Immature natural killer cell (primary cell): Measurements from ENCODE around the gene SPDYE2. TPM values are rescaled to one million over a fixed set of nuclear protein-coding genes. Genes with fewer than 3 reads are reported as not detected.
A peak's percentile ranks its signal among the peaks of the same experiment; 100 is the strongest.
"Not testable (repeated sequence)": the region's sequence is repeated elsewhere in the genome, so short reads cannot be mapped to it uniquely, and the experiment has no call there.

Experiments used
- DNase-seq, 3 donors: peaks; one replicate each; pipeline ENCODE4 v3.0.0; 2022; ENCODE audit warnings: mixed read lengths in 1 of 3
- H3K27ac Mint-ChIP-seq, 6 donors: one replicate each; pipeline ENCODE4 v1.8.0; 2020; ENCODE audit warnings: mixed read lengths in 6 of 6, mild to moderate bottlenecking in 5 of 6, inconsistent platforms in 4 of 6, moderate library complexity in 3 of 6
- H3K27me3 Mint-ChIP-seq, 3 donors: one replicate each; pipeline ENCODE4 v1.8.0; 2020 to 2021; ENCODE audit warnings: low read depth in 3 of 3, mild to moderate bottlenecking in 3 of 3, mixed read lengths in 3 of 3, moderate library complexity in 3 of 3, inconsistent platforms in 1 of 3
- H3K36me3 Mint-ChIP-seq, 3 donors: one replicate each; pipeline ENCODE4 v1.8.0; 2020; ENCODE audit warnings: mixed read lengths in 3 of 3, inconsistent platforms in 2 of 3, mild to moderate bottlenecking in 2 of 3
- H3K4me1 Mint-ChIP-seq, 2 donors: one replicate each; pipeline ENCODE4 v1.8.0; 2020; ENCODE audit warnings: inconsistent platforms in 2 of 2, mild to moderate bottlenecking in 2 of 2, mixed read lengths in 2 of 2, moderate library complexity in 1 of 2
- H3K4me3 Mint-ChIP-seq, 5 donors: one replicate each; pipeline ENCODE4 v1.8.0; 2020; ENCODE audit warnings: mild to moderate bottlenecking in 5 of 5, mixed read lengths in 5 of 5, inconsistent platforms in 3 of 5, moderate library complexity in 3 of 5
- H3K9me3 Mint-ChIP-seq, 6 donors: one replicate each; pipeline ENCODE4 v1.8.0; 2020; ENCODE audit warnings: mild to moderate bottlenecking in 6 of 6, mixed read lengths in 6 of 6, inconsistent platforms in 4 of 6, moderate library complexity in 3 of 6
- polyA plus RNA-seq, 3 donors: library from polyadenylated mRNA; unstranded; fragments of 300-500 nt; fragmentation: Illumina TruSeq; gene quantifications; one replicate each; pipeline ENCODE4 v1.2.3, GENCODE V29; 2021

Gene SPDYE2
- polyA plus RNA-seq, 3 donors from 2014 or later, result 0.22 to 0.86 TPM; not detected in 1

- H3K4me1 Mint-ChIP-seq, H3K9me3 Mint-ChIP-seq, H3K4me3 Mint-ChIP-seq, DNase-seq, H3K36me3 Mint-ChIP-seq, H3K27ac Mint-ChIP-seq, H3K27me3 Mint-ChIP-seq: not testable (repeated sequence)
Observed at GRCh38 chr7:102524803-102525202, 26.2 kb upstream of the SPDYE2 start.

DNA sequence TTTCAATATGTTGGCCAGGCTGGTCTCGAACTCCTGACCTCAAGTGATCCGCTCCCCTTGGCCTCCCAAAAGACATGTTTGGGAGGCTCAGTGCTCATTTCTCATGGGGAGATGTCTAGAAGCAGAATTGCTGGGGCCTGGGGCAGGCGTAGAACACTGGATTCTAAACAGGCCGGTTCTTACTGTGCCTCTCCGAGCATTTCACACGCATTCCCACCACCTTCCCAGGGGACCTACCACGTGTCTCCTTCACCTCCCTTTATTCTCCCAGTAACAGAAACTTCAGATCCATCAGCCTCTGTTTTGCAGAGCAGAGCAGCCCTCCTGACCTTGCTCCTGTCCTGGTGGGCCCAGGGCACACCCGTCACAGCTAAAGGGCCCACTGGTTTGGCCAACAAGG is 23.8 kb upstream of the SPDYE2 start:
- not testable (repeated sequence) for H3K27me3 Mint-ChIP-seq, H3K4me3 Mint-ChIP-seq, H3K36me3 Mint-ChIP-seq, H3K4me1 Mint-ChIP-seq, H3K9me3 Mint-ChIP-seq, DNase-seq, H3K27ac Mint-ChIP-seq

- not testable (repeated sequence) for H3K27me3 Mint-ChIP-seq, H3K4me1 Mint-ChIP-seq, H3K27ac Mint-ChIP-seq, H3K4me3 Mint-ChIP-seq, H3K9me3 Mint-ChIP-seq, H3K36me3 Mint-ChIP-seq, DNase-seq
Observed at GRCh38 chr7:102527822-102528793, 22.9 kb upstream of the SPDYE2 start.

DNA sequence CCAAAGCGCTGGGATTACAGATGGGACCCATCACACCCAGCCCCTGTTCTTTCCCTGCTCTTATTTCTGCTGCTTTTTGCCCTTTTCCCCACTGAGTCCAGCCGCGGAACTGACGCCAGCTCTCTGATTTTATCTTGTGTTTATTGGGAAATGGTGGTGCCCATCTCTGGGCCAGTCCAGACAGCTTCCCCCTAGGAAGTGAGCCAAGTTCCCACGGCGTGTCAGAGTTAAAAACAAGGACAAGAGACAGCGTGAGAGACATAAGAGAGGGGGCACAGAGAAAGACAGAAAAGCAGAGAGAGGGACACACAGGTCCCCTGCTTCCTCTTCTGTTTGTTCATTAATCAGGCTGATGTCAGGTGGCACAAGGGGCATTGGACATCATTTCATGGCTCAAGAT is 19.4 kb upstream of the SPDYE2 start:
- not testable (repeated sequence) for H3K27ac Mint-ChIP-seq, H3K4me1 Mint-ChIP-seq, H3K4me3 Mint-ChIP-seq, H3K27me3 Mint-ChIP-seq, H3K9me3 Mint-ChIP-seq, H3K36me3 Mint-ChIP-seq, DNase-seq

- H3K9me3 Mint-ChIP-seq, H3K4me1 Mint-ChIP-seq: not testable (repeated sequence)
Observed at GRCh38 chr7:102532127-102532526, 18.9 kb upstream of the SPDYE2 start.

DNA sequence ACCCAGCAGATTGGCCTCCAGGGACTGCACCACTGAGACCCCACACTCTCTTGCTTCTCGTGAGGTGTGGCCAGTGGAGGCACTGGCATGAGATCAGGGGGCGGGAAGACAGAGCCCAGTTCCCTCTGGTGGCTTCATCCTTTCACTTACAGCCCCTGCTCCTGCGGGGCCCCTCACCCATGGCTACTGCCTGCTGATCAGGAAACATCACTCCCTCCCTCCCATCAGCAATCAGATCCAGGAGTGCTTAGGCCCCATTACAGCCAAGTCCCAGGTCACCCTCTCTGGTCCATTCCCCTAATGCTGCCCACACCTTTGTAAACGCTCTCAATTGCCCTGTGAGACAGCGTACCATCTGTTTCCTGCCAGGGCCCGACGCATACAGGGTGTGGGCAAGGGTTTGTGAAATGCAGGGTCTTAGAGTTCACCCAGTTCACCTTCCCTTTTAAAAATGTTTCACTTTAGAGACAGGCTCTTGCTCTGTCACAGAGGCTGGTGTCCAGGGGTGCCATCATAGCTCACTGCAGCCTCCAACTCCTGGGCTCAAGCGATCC is 15.9 kb upstream of the SPDYE2 start:
- not testable (repeated sequence) for H3K9me3 Mint-ChIP-seq, H3K4me1 Mint-ChIP-seq, H3K27me3 Mint-ChIP-seq, H3K36me3 Mint-ChIP-seq, H3K4me3 Mint-ChIP-seq, H3K27ac Mint-ChIP-seq, DNase-seq

More at GRCh38 chr7:102532127-102532526, 18.9 kb upstream of the SPDYE2 start:
- H3K36me3 Mint-ChIP-seq, DNase-seq, H3K27me3 Mint-ChIP-seq, H3K4me3 Mint-ChIP-seq: not testable (repeated sequence)
- peak overlapping the region in 1 of 6 donors; percentile 75 for H3K27ac Mint-ChIP-seq

DNA sequence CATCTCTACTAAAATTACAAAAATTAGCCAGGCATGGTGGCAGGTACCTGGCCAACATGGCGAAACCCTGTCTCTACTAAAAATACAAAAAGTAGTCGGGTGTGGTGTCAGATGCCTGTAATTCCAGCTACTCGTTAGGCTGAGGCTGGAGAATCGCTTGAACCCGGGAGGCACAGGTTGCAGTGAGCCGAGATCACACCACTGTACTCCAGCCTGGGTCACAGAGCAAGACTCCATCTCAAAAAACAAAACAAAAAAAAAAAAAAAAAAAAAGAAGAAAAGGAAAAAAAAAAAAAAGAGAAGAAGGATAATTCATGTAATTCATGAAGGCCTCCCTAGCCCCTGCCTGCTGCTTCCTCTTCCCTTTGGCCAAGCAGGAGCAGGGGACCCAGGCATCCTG is 10.4 kb upstream of the SPDYE2 start:
- not testable (repeated sequence) for H3K4me1 Mint-ChIP-seq, DNase-seq, H3K4me3 Mint-ChIP-seq, H3K27ac Mint-ChIP-seq, H3K9me3 Mint-ChIP-seq, H3K27me3 Mint-ChIP-seq, H3K36me3 Mint-ChIP-seq

DNA sequence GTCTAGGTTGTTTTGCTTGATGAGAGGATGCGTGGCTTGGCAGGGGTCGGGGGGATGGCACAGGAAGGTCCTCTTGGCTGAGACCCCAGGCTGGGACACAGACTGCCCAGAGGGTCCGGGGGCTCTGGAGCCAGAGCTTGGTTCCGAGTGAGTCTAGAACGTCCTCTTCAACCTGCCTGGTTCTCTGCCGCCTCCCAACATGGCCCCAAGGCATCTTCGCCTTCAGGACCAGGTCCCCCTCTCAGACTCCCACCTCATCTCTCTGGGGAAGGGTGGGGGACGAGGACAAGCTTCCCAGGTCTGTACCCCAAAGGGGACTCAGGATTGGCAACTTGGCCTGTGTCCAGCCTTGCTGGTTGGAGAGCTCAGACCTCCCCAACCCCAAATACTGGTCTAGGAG is 8.9 kb upstream of the SPDYE2 start:
- H3K4me1 Mint-ChIP-seq, H3K27me3 Mint-ChIP-seq, H3K9me3 Mint-ChIP-seq, H3K4me3 Mint-ChIP-seq, H3K36me3 Mint-ChIP-seq, H3K27ac Mint-ChIP-seq, DNase-seq: not testable (repeated sequence)

- H3K27me3 Mint-ChIP-seq, H3K9me3 Mint-ChIP-seq, H3K4me3 Mint-ChIP-seq, H3K36me3 Mint-ChIP-seq, DNase-seq, H3K27ac Mint-ChIP-seq, H3K4me1 Mint-ChIP-seq: not testable (repeated sequence)
Observed at GRCh38 chr7:102542771-102543170, 8.3 kb upstream of the SPDYE2 start.

DNA sequence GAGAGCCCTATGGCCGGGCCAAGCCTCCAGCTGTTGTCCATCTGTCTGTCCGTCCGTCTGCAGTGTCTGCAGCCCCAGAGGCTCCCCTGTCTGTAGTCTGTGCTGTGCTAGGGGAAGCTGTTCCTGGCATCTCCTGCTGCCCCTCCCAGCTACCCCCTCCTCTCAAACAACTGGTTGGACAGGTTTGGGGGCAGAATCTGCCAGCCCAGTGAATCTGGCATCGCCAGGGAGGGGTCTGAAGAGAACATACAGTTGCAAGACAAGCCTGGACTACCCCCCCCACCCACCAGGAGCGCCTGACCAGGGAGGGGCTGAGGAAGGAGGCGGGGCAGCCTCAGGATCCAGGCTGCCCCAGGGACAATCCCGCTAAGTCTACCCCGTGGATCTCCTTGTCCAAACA is 7.4 kb upstream of the SPDYE2 start, which contains the start of gene UPK3BL2:
TSS of gene UPK3BL2 (minus strand) at position 101 of the 400 bp plus-strand sequence. CDS start at position 41, 60 bp downstream.
- H3K4me1 Mint-ChIP-seq, H3K27ac Mint-ChIP-seq, DNase-seq, H3K27me3 Mint-ChIP-seq, H3K4me3 Mint-ChIP-seq, H3K9me3 Mint-ChIP-seq, H3K36me3 Mint-ChIP-seq: not testable (repeated sequence)

GRCh38 chr7:102544372-102544771 is 6.7 kb upstream of the SPDYE2 start:
- not testable (repeated sequence) for H3K4me1 Mint-ChIP-seq

DNA sequence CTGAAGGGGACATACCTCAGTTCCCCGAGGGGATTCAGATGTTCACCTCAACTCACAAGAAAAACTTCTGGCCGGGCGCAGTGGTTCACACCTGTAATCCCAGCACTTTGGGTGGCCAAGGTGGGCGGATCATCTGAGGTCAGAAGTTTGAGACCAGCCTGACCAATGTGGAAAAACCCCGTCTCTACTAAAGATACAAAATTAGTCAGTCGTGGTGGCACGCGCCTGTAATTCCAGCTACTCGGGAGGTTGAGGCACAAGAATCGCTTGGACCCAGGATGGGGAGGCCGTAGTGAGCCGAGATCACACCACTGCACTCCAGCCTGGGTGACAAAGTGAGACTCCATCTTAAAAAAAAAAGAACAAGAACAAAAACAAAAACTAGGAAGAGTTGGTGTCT is 5.7 kb upstream of the SPDYE2 start:
- DNase-seq, H3K27me3 Mint-ChIP-seq, H3K36me3 Mint-ChIP-seq, H3K9me3 Mint-ChIP-seq, H3K4me3 Mint-ChIP-seq, H3K4me1 Mint-ChIP-seq, H3K27ac Mint-ChIP-seq: not testable (repeated sequence)

More at GRCh38 chr7:102544372-102544771, 6.7 kb upstream of the SPDYE2 start:
- H3K27ac Mint-ChIP-seq, H3K27me3 Mint-ChIP-seq, H3K36me3 Mint-ChIP-seq, H3K4me3 Mint-ChIP-seq, H3K9me3 Mint-ChIP-seq, DNase-seq: not testable (repeated sequence)

GRCh38 chr7:102546353-102546752 is 4.7 kb upstream of the SPDYE2 start:
- not testable (repeated sequence) for H3K4me1 Mint-ChIP-seq, H3K9me3 Mint-ChIP-seq, DNase-seq, H3K4me3 Mint-ChIP-seq, H3K27ac Mint-ChIP-seq, H3K36me3 Mint-ChIP-seq, H3K27me3 Mint-ChIP-seq

DNA sequence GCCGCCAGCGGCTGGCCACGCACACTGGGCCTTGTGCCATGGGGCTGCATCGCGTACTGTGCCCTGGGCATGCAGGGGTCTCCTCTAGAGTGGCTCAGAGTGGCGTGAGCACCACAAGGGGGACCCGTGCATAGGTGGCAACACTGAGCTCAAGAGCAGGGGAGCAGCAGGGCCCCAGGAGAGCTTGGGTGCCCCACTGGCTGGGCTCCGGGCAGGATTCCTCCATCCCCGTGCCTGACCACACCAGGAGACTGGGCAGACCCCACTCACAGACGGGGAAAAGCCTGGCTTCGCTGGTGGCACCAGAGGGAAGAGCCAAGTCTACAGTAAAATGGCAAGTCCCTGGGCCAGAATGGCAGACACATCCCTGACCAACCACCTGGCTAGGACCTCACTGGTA is 17.6 kb downstream of the SPDYE2 start:
- H3K9me3 Mint-ChIP-seq, result not testable (repeated sequence)

More for the DNA sequence above, 17.6 kb downstream of the SPDYE2 start:
- H3K36me3 Mint-ChIP-seq, H3K4me1 Mint-ChIP-seq, H3K27me3 Mint-ChIP-seq, DNase-seq, H3K4me3 Mint-ChIP-seq, H3K27ac Mint-ChIP-seq: not testable (repeated sequence)
